K562 (cell line): ENCODE measurements around the gene AGPAT4. TPM values are rescaled to one million over a fixed set of nuclear protein-coding genes. Genes with fewer than 3 reads are reported as not detected.
A peak's percentile ranks its signal among the peaks of the same experiment; 100 is the strongest.

Experiments
- FOXK2 ChIP-seq, 2 experiments: fragments of 450-650 bp; IDR thresholded peaks in 1 of 2; conservative IDR thresholded peaks in 1 of 2; 2 replicates each; pipeline ENCODE4 v1.6.1; 2016; ENCODE audit warnings: low read depth in 2 of 2, mild to moderate bottlenecking in 1 of 2
- HDGF ChIP-seq: fragments of 450-650 bp; IDR thresholded peaks from 2 replicates; pipeline ENCODE4 v1.6.1; 2016
- LCOR ChIP-seq: sonication (generic); formaldehyde crosslinking; IDR thresholded peaks from 2 replicates; pipeline ENCODE4 v1.8.0; 2022; ENCODE audit warnings: mild to moderate bottlenecking, missing genetic modification reagents
- MGA ChIP-seq: fragments of 450-650 bp; IDR thresholded peaks from 2 replicates; pipeline ENCODE4 v1.6.1; 2016; ENCODE audit warnings: mild to moderate bottlenecking, moderate library complexity
- PHF20 ChIP-seq: fragments of 450-650 bp; IDR thresholded peaks from 2 replicates; pipeline ENCODE4 v1.6.1; 2018; ENCODE audit not compliant: partially characterized antibody
- ZC3H8 ChIP-seq: fragments of 450-650 bp; IDR thresholded peaks from 2 replicates; pipeline ENCODE4 v1.6.1; 2017
- polyA plus RNA-seq, 8 experiments: library from polyadenylated mRNA; depleted of rRNA in 4 of 8; stranded (reverse) in 5 of 8; unstranded in 3 of 8; fragments of >200 nt; fragmentation: Nextera tagmentation in 2 of 8; fragmentation: Illumina TruSeq in 1 of 8; extraction: Ambion mirVana in 2 of 8; extraction: Trizol in 1 of 8; gene quantifications; 2 replicates each; pipeline versions ENCODE4 v1.2.1 to v1.2.3, GENCODE V29; 2011 to 2014; ENCODE audit warnings: inconsistent platforms in 1 of 8, missing spikeins in 1 of 8
- total RNA-seq, 7 experiments: library from RNA; depleted of rRNA in 6 of 7; stranded (reverse); fragments of >200 nt in 6 of 7; fragmentation: Illumina TruSeq in 2 of 7; extraction: Trizol in 2 of 7; gene quantifications; 2 replicates each; pipeline versions ENCODE4 v1.2.1 to v1.2.3, GENCODE V29; 2011 to 2021; ENCODE audit warnings: low replicate concordance in 1 of 7

AGPAT4 gene
- total and polyA plus RNA-seq, 9 of the 15 experiments (the other 6 are each of a cell fraction or from before 2014, with no cell fraction given), result 2.2 to 15.0 (median 5.7) TPM

- peak; percentile 28; the same call in 1 of the 2 replicates for TF ChIP-seq MGA
- no peak for TF ChIP-seq LCOR (CRISPR knock-in tag)
- TF ChIP-seq PHF20, result peak; percentile 87
- peak; percentile 95 for TF ChIP-seq HDGF
- TF ChIP-seq FOXK2 (conservative IDR thresholded peaks at IDR 0.05 in 1 of 2, IDR thresholded peaks at IDR 0.05 in 1 of 2; ENCODE audit: low read depth in 2 of 2), result 0 out of 4 replicates have a peak, but pooled peaks of 1 of the 2 experiments have one; percentile 32
- 0 out of 2 replicates have a peak, but pooled peaks have one; percentile 27 for TF ChIP-seq ZC3H8
Observed at GRCh38 chr6:161194374-161194773, 79.5 kb downstream of the AGPAT4 start (continued).
